ENCODE data around the gene TUBA4A. TPM values are rescaled to one million over a fixed set of nuclear protein-coding genes. Genes with fewer than 3 reads are reported as not detected.

TUBA4A gene
- polyA plus RNA-seq, 1 donor (not counting 4 experiments of a cell fraction or from before 2014, with no cell fraction given), result 524 TPM

GRCh38 chr2:219286436-219287115, 32.9 kb upstream of the TUBA4A start:
- H3K4me2 ChIP-seq (ENCODE audit: control insufficient read depth, extremely low read depth, insufficient read depth, low read depth, low read length), result peak overlapping the region; percentile 80
- H3K27ac ChIP-seq (ENCODE audit: control insufficient read depth, insufficient read depth, low read length), result peak overlapping the region; percentile 72
- H3K79me2 ChIP-seq (ENCODE audit: control insufficient read depth, insufficient read depth, low read length), result no peaks in the 10 kb centered on the region
- H3K4me3 ChIP-seq (ENCODE audit: control insufficient read depth in 2 of 3, extremely low read depth in 1 of 3, insufficient read depth in 2 of 3, low read depth in 1 of 3, low read length in 3 of 3), result peak overlapping the region in 2 of 3 experiments; percentile 24 to 50
- no peaks in the 10 kb centered on the region for H3K27me3 ChIP-seq (ENCODE audit: control insufficient read depth, extremely low read depth, insufficient read depth, low read length)
- peaks cover 36% of the 10 kb centered on the region for H3K4me1 ChIP-seq (ENCODE audit: control insufficient read depth, extremely low read depth, insufficient read depth, low read length)
- H4K20me1 ChIP-seq (ENCODE audit: control insufficient read depth, extremely low read depth, insufficient read depth, low read length), result no peaks in the 10 kb centered on the region
- H2AFZ ChIP-seq (ENCODE audit: control insufficient read depth, low read length), result peak overlapping the region; percentile 74
- peak overlapping the region; percentile 52 for H3K9ac ChIP-seq (ENCODE audit: control insufficient read depth, extremely low read depth, insufficient read depth, low read length)
- TF ChIP-seq CTCF (optimal IDR thresholded peaks at IDR 0.05 in 1 of 3, IDR thresholded peaks at IDR 0.05 in 1 of 3, conservative IDR thresholded peaks at IDR 0.05 in 1 of 3; ENCODE audit: extremely low read depth in 1 of 3, insufficient read depth in 2 of 3, low read length in 3 of 3), result no peak
- TF ChIP-seq EZH2 (IDR thresholded peaks at IDR 0.05; ENCODE audit: low read length), result no peak
- dilution Hi-C loops (cut with MboI; ENCODE audit: extremely low pct_ligation_motif_present, low sequenced_read_pairs), result no loop called here
- DNase-seq (ENCODE audit: low read depth, low spot score) (no peak), FAIRE-seq (no peak)
- no peaks in the 10 kb centered on the region for H3K9me3 ChIP-seq (ENCODE audit: control insufficient read depth, low read depth, low read length)
- no peaks in the 10 kb centered on the region for H3K9me1 ChIP-seq (ENCODE audit: control insufficient read depth, extremely low read depth, insufficient read depth, low read length)
- peaks cover 15 to 19% of the 10 kb centered on the region in 2 experiments for H3K36me3 ChIP-seq (ENCODE audit: control insufficient read depth in 2 of 2, extremely low read depth in 1 of 2, insufficient read depth in 2 of 2, low read length in 2 of 2)

DNA sequence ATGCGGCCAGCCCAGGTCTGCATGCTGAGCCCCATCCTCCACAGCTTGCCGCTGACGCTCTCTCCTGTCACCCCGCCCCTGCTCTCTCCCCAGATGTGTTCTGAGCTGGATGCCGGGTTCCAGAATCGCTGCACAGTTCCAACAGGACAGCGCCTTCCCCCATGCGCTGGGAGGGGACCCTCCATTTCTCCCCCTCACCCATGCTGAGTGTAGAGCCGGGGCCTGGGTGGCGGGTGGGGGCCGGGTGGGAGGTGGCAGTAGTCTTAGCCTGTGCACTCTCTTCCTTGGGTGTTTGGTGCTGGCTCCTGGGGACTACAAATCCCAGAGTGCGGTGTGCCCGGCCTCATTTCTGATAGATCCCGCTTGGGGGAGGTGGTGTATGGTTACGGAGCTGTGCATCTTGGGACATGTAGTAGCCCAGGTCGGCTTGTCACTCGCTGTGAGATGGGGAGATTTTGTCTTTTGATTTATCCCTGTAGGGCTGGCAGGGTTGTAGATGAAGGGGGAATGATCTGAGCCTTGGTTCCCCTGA, 32.2 kb upstream of the TUBA4A start:
- peak overlapping the region; percentile 74 for H2AFZ ChIP-seq (ENCODE audit: control insufficient read depth, low read length)
- peaks cover 20 to 24% of the 10 kb centered on the region in 2 experiments for H3K36me3 ChIP-seq (ENCODE audit: control insufficient read depth in 2 of 2, extremely low read depth in 1 of 2, insufficient read depth in 2 of 2, low read length in 2 of 2)
- peak overlapping the region; percentile 69 for H3K9ac ChIP-seq (ENCODE audit: control insufficient read depth, extremely low read depth, insufficient read depth, low read length)
- H4K20me1 ChIP-seq (ENCODE audit: control insufficient read depth, extremely low read depth, insufficient read depth, low read length), result no peaks in the 10 kb centered on the region
- peaks cover 36% of the 10 kb centered on the region for H3K4me1 ChIP-seq (ENCODE audit: control insufficient read depth, extremely low read depth, insufficient read depth, low read length)
- peak overlapping the region; percentile 80 for H3K4me2 ChIP-seq (ENCODE audit: control insufficient read depth, extremely low read depth, insufficient read depth, low read depth, low read length)
- no peaks in the 10 kb centered on the region for H3K79me2 ChIP-seq (ENCODE audit: control insufficient read depth, insufficient read depth, low read length)
- peak overlapping the region in 2 of 3 experiments; percentile 30 to 52 for H3K4me3 ChIP-seq (ENCODE audit: control insufficient read depth in 2 of 3, extremely low read depth in 1 of 3, insufficient read depth in 2 of 3, low read depth in 1 of 3, low read length in 3 of 3)
- dilution Hi-C loops (cut with MboI; ENCODE audit: extremely low pct_ligation_motif_present, low sequenced_read_pairs), result no loop called here
- peak overlapping the region; percentile 72 for H3K27ac ChIP-seq (ENCODE audit: control insufficient read depth, insufficient read depth, low read length)
- no peak for TF ChIP-seq EZH2 (IDR thresholded peaks at IDR 0.05; ENCODE audit: low read length)
- no peak for TF ChIP-seq CTCF (optimal IDR thresholded peaks at IDR 0.05 in 1 of 3, IDR thresholded peaks at IDR 0.05 in 1 of 3, conservative IDR thresholded peaks at IDR 0.05 in 1 of 3; ENCODE audit: extremely low read depth in 1 of 3, insufficient read depth in 2 of 3, low read length in 3 of 3)
- FAIRE-seq (peak; percentile 89), DNase-seq (ENCODE audit: low read depth, low spot score) (no peak)
- no peaks in the 10 kb centered on the region for H3K9me3 ChIP-seq (ENCODE audit: control insufficient read depth, low read depth, low read length)
- H3K27me3 ChIP-seq (ENCODE audit: control insufficient read depth, extremely low read depth, insufficient read depth, low read length), result no peaks in the 10 kb centered on the region
- no peaks in the 10 kb centered on the region for H3K9me1 ChIP-seq (ENCODE audit: control insufficient read depth, extremely low read depth, insufficient read depth, low read length)

Measured in keratinocyte (primary cell).